Fibroblast of skin of back (primary cell): Measurements from ENCODE around the gene GMDS.

Source experiments
- DNase-seq: peaks from one replicate; pipeline ENCODE4 v3.0.0-alpha.2; 2013

GMDS gene

DNA sequence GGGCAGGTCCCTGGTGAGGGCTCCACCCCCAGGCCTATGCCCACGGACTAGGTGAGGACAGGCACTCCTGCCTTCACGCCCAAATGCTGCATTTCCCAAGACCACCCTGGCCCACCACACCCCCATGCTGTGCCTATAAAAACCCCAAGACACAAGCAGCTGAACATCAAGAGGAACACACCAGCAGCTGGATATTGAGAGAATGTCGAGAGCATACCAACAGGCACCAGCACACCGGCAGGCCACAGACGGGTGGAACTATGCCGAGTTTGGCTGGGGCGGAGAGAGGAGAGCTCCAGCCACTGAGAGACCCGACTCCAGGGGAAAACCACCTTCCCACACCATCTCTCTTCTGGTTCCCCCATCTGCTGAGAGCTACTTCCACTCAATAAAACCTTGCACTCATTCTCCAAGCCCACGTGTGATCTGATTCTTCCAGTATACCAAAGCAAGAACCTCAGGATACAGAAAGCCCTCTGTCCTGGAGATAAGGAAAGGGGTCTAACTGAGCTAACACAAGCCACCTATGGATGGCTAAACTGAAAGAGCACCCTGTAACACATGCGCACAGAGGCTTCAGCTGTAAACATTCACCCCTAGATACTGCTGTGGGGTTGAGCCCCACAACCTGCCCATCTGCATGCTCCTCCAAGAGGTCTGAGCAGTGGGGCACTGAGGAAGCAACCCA is 319.5 kb downstream of the GMDS start:
- DNase-seq, result no peak

DNA sequence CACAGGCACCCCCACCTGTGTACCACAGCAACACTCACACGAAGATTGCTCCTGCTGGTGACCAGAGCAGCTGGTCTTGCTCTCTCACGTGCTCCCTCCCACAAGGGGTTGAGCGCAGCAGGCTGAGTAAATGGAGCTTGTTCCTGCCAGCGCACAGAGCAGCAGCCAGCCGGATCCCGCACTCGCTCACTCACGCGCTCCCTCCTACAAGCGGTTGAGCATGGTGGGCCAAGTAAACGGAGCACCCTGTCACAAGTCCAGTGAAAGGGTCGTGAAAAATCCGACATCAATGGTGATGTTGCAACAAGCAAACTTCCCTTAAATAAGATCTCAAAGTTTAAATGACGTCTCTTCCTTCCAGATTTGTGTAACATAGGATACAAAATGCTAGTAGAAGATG is 322.0 kb downstream of the GMDS start:
- DNase-seq, result no peak

DNA sequence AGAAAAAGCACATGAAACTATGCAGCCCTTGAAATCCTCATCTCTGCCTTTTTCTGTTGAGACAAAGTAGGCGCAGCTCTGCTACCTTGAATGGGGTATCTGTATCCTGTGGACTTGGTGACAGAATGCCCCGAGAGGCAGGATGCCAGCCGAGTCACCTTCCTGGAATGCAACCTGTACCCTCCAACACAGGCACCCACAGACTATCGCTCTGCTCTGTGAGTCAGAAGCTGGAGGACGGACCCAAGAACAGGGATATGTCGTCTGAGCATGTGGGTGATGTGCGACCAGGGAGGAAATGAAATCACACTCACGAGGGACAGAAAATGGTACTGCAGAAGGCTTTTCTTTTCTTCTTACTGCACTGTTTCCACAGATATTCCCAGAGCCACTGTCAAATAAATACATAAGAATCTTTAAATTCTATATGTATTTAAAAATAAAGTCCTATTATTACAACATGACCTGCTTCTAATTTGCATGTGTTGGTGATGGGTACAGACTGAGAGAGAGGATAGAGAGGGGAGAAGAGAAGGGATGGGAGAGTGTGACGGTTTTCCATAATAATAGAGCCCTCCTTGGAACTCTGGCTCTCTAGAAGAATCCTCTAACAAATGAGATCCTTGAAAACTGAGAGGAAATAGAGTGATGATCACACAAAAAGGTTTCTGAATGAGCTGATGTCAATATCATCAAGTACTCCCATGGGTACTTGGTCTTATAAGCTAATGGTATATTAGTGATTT is 327.6 kb downstream of the GMDS start:
- peak; percentile 91 for DNase-seq

DNA sequence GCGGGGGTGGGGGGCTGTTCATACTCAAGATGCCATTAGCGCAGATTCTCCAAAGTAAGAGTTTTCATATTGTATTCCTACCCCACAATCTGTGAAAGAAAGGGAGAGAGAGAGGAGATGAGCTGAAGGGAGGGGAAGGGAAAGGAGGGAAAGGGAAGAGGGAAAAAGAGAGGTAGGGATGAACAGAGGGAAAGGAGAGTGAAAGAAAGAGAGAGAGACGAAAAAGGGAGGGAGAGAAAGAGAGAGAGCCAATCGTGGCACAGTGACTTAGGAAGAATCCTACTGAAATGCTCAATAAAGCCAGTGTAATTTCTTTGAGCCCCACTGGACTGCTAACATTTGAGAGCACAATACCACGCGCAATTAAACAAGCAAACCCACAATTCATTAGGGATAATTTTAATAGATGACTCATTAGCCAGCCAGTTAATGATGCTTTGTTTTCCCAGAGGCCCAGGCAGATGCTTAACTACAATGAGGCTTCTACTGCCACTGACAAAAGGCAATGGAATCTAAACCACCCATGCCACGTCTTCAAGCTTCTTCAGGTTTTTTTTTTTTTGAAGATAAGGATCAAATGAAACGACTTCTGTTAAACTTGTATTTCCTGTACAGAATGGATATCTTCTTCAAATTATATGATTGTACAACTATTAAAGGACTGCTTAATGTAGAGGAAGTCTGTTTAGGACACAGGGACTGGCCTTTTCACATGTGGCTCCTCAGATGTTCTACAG is 328.9 kb downstream of the GMDS start:
- DNase-seq, result peak; percentile 80

DNA sequence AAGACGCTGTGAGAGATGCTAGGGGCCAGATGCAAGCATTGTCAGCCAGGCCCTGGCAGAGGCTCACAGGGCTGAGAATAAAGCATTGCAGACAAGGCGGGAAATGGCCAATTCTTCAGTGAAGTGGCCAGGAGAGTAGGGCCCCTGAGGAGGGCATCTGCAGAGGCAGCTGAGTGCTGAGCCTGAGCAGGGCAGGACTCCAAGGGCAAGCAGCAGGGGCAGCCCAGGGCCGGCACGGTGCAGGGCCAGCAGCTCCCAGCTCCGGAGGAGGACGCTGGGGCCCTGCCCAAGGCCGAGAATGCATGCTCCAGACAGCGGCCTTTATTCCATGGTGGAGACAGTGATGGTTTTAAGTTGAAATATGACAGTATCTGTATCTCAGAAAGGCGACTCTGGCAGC is 330.2 kb downstream of the GMDS start:
- DNase-seq, result no peak

DNA sequence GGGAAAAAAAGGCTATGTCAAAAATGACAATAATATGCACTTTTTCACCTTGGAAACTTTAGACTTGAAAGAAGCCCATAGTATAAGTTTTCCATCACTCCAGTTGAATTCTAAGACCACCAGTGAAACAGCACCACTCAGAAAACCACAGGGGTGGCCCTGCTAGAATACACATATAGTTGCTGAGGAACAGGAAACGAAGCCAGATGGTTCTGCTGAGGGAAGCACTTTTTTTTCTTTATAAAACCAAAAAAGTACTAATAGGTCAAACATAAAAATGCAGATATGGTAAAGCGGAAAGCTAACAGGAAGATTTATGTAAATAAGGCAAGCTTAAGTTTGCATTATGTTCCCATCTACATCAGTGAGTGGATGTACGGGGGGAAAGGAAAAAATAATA is 331.8 kb downstream of the GMDS start:
- no peak for DNase-seq

DNA sequence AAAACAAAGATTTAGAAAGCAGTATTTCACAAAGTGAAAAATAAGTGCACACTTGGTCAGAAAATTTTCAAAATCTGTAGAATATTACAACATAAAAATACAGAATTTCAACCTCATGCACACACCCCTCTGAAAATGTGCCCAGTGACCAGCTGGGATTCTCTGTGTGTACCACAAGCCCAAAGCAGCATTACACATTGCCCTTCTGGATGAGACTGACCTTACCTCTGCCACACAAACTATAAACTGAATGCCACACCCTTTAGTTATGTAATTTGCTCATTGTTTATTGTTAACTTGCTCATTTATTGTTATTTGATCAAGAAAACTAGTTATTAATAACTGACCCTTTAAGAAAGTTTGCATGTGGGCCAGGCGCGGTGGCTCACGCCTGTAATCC is 332.7 kb downstream of the GMDS start:
- DNase-seq, result no peak

DNA sequence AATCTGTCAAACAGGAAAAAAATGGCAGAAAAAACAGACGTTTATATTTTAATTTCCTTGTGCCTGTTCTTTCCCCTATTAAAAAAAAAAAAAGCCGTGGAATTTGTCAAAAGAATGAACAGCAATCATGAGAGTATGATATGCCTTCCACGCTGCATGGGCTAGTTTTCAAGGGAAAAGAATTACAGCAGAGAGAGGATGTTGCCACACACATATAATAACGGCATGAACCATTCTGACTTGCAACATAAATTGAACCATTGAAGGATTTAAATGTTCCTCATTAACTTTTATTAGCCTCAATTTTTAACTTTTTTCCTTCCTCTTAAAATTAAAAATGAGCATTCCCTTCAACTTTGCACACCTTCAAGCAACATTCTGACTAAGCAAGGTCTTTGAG is 333.9 kb downstream of the GMDS start:
- DNase-seq, result peak; percentile 31

DNA sequence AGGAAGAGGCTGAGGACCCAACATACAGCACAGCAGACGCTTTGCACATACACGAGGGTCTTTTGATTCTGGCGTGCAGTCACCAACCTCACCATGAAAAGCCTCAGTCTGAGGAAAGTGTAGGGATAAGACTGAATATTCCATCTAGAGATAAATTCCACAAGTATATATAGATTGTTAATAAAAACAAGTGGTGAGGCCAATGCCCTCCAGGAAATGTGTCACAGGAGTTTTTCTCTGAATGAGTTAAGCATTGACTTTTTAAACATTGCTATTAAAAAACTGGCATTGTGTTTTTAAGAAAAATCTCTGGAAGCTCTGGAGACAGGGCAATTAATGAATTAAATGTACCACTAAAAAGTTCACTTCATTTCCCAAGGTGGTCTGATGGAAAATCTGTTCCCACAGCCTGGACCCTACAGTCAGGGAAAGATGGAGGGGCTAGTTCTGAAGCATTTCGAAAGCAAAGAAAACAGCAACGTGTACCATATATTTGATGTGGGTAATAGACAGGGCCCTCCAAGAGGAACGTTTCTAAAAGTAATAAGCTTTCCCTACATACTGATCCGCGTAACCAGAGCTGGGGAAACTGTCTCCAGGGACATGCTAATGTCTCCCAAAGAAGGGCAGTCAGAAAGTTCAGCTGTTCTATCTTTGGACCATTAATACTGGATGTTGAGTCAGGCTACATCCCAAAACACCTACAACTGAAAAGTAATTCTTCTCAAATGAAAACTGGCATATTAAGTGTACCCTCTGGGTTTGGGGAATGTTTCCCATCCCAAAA is 334.6 kb downstream of the GMDS start:
- peak; percentile 62 for DNase-seq

DNA sequence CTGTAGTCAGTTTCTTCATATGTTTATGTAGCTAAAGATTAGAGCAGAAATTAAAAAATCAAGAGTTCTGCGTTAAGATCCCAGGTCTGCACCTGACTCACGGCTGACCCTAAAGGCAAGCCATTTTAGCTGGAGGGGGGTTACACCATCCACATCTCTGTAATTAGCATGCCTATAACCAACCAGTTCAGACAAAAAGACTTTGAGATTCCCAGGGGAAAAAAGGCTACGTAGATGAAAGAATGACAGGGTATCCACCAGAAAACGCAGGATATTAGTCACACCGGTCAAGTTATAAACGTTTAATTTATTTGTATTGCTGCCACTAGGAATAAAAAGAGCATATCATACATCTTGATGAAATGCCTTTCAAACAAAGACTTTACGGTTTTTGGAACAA is 336.6 kb downstream of the GMDS start:
- DNase-seq, result peak; percentile 17

DNA sequence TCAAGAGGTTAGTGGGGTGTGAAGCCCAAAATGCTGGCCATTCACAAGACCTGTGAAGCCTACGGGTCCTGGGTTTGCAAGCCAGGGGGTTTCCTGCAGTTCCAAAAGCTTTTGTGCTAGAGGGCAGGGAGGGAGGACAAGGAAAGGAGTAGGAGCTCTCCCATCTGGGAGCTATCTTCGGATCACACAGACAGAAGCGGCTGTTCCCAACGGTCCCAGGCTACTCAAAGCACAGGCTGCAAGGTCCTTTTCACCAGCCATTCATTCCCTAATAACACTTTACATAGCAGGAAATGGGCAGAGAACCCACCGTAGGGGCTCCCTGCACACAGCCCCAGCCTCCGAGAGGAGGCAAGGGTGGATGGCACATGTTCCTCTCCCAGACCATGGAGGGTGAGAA is 338.8 kb downstream of the GMDS start:
- no peak for DNase-seq

DNA sequence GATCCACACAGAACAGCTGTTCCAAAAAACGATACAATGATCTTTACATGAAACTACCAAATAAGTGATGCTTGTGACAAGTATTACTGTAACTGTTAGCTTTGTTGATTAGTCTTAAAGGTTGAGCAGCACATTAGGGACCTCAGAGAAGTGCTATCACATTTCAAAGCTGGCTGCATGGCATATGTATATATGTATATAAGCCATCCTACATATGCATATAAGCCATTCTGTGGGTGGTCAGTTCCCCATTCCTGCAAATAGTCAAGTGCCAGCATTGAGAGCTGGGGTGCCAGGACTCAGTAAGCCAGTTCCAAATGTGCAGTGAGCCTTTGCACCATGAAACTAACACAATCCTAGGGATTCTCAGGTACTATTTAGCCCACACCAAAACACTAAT is 339.4 kb downstream of the GMDS start:
- no peak for DNase-seq

DNA sequence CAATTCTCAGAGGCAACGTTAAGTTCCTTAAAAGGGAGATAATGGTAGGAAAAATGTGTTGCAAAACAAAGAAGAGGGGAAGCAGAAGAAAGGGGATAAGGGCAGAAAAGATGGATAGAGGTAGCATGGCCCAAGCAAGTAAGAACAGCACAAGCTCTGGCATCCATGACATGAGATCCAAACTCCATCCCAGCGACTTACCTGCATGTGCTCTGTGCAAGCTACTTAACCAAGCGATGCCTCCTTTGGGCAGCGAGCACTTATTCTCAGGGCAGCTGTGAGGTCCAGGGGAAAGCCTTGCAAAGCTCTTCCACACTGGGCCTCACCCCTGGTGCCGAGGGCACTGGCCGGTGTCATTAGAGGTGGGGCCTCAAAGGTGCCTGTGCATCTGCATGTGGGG is 340.5 kb downstream of the GMDS start:
- DNase-seq, result no peak

DNA sequence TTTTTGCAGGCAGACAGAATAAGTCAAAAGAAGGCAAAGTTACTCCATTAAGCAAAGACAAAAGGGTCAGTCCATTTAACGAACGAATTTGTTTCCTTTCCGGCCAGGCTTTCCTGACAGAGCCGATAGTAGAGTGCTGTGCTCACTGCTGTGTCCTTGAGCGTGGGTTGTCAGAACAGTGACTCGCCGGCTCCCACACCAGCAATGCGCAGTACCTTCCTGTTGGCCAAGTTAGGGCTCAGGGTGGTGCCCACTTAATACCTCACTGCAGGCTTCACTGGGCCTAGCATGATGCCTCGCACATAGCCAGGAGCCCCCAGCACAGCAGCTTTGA is 341.0 kb downstream of the GMDS start:
- DNase-seq, result no peak

DNA sequence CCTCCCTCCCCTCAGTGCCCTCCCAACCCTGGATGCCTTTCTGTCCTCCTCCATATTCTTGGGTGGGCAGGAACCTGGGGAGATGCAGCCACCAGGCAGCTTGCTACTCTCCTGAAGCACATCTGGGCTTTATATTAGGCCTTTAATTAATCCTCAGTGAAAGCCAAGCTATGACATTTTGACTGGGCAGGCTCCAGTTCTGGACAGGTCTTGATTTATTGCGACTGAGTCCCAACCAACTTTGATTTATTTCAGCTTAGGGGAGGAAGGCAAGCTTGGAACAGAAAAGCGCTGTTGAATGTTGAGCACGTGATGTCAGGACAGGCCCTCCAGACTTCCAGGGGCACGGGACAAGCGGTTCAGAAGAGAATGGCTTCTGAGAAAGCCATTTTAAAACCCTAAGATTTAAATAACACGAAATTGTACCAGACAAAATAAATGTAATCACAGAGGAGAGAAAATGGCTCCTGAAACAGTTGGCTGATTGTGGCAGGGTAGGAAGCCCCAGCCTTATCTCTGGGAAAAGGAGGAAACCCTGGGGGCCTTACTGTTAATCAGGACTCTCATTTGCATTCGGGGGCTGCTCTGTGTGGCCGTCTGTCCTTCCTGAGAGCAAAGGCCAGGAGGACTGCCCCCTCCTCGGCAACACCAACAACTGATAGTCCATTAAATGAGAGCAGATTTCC is 341.5 kb downstream of the GMDS start:
- no peak for DNase-seq

DNA sequence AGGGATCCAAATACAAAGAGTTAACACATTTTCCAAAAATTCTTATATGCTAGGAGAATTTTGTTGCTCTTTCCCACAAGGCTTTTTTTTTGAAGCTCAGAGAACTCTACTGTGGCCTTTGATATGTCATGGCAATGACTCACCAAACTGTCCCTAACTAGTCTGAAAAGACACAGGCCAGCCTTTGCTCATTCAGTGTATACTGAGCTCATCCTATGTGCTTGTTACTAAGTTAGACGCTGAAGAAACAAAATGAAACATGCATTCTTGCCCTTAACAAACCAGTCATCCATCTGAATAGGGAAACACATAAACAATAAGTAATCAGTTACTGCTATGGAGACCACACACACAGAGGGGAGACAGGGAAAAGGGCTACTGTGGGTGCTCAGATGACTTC is 343.8 kb downstream of the GMDS start:
- peak; percentile 87 for DNase-seq

DNA sequence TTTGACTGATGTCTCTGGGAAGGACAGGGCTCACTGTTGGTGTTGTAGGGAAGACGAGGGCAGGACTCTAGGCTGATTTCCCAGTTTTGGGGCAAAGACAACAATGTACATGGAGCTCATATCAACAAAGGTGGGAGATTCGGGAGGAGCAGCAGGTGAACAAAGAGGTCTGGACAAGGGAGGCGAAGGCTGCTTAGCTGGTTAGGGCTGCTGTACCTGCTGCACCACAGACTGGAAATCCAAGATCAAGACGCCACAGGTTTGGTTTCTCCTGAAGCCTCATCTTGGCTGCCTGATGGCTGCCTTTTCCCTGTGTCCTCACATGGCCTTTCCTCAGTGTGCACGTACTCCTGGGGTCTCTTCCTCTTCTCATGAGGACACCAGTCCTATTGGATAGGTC is 348.5 kb downstream of the GMDS start:
- no peak for DNase-seq

DNA sequence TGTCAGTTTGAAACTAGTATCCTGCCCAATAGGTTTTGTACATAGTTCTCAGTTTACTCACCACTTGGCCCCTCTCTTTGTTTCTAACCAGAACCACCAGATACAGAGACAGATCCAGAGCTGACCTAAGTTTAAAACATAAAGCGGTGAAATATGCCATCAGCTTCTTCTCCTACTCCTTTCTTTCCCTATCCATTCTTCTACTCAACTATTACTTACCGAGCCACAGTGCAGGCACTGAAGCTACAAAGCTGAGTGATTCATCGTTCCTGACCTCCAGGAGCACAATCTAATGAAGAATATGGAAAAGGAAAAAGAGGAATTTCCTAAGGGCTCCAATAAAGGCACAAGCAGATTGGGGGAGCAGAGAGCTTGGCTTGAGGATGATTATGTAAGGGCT is 349.7 kb downstream of the GMDS start:
- DNase-seq, result peak; percentile 8

DNA sequence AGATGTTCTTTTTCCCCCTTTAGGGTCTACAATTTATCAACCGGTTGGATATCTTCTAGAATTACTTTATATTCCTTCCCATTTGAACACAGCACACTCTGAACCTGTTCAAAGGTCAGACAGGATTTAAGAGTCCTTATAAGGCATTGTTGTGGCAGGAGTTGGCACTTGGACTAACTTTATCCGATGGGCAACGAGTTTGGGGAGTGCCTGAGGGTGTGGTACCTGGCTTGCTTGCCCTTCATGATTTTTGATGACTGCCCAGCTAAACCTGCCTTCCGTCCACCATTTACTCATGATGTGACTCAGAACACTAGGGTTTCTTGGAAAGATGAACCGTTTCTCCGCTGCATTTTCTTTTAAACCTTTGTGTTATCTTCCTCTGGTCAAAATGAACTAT is 350.5 kb downstream of the GMDS start:
- DNase-seq, result no peak

DNA sequence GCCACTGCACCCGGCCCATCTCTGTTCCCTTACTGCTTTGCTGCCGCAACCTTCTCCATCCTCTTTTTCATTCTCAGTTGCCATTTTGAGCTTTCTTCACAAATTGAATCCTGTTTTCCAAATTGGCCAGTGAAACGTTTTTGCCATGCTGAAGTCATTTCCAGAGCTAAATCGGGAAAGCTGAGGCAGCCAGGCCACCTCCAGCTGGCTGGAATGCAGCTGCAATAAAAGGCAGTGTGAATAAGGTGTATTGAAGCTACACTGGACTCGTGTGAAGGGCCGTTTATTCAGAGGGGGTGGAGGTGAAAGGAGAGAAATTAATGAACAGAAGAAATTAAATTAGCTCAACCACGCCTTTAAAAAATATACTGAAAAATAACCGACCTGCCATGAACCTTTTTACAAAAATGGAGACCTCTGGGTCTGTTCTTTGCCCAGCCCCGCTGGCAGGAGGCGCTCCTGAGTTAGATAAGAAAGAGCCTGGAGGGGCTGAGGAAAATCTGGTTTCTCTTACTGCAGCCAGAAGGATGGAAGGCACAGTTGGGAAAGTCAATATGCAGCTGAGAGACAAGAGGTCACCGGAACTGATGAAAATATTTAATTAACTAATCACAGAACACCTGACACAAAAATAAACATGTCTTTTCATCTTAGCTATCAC is 351.8 kb downstream of the GMDS start:
- no peak for DNase-seq

DNA sequence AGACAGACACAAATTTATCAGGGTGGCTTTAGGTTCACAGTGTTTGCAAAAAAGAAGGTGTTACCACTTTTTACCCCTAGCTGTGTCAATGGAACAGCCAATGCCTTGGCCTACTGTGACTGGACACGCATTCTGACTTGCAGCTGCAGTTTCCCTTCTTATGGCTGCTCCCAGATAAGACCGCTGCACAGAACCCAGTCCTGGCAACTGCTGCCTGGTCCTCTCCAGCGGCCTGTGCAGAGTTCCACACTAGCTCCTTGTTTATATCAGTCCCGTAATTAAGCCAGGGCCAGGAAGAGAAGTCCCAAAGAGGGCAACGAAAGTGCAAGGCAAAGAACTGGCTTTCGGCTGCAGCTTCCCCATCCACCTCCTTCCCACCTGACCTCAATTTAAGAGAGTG is 352.7 kb downstream of the GMDS start:
- DNase-seq, result no peak

DNA sequence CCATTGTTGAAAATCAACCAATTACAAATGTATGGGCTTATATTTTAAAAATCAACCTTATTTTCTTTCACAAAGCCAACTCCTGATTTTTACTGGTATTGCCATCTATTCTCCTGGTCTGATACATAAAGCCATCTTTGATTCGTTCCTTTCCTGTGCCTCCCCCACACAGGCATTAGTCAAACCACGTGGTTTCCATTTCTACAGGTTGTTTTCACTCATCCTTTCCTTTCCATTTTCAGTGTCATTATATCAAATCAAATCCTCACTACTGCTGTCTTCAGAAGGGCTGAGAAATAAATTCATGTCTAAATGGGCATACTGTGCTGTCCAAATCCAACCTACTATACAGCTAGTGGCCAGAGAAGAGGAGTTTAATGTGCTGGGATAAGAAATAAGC is 354.4 kb downstream of the GMDS start:
- DNase-seq, result no peak
